Adrenal gland (tissue), 12 donors: ENCODE data around the gene ASPDH. TPM values are rescaled to one million over a fixed set of nuclear protein-coding genes. Genes with fewer than 3 reads are reported as not detected.

ENCODE experiments used
- DNase-seq, 7 donors: peaks; one replicate each; pipeline ENCODE4 v3.0.0-alpha.2; 2019 to 2020
- H3K27ac ChIP-seq, 5 donors: fragments of 200-600 bp; sonication (generic) in 4 of 5; 1 replicate in 3 of 5; 2 replicates in 2 of 5; pipeline versions ENCODE4 v1.5.1 to v1.8.0; 2016 to 2020; ENCODE audit warnings: mild to moderate bottlenecking in 1 of 5
- H3K27me3 ChIP-seq: fragments of 200-600 bp; 2 replicates; pipeline ENCODE4 v1.8.0; 2021
- H3K36me3 ChIP-seq, 2 donors: fragments of 200-600 bp; replicated peaks in 1 of 2; 1 replicate in 1 of 2; 2 replicates in 1 of 2; pipeline versions ENCODE4 v1.5.1 to v1.8.0; 2018 to 2022
- H3K4me1 ChIP-seq, 2 donors: fragments of 200-600 bp; replicated peaks in 1 of 2; 1 replicate in 1 of 2; 2 replicates in 1 of 2; pipeline versions ENCODE4 v1.5.1 to v1.8.0; 2018 to 2021
- H3K4me3 ChIP-seq, 4 donors: fragments of 200-600 bp; sonication (generic) in 3 of 4; one replicate each; pipeline ENCODE4 v1.5.1; 2016 to 2018
- H3K9me3 ChIP-seq, 3 donors: fragments of 200-600 bp; sonication (generic) in 1 of 3; replicated peaks in 1 of 3; 1 replicate in 2 of 3; 2 replicates in 1 of 3; pipeline versions ENCODE4 v1.5.1 to v1.8.0; 2016 to 2021
- CTCF ChIP-seq, 6 experiments: fragments of 450-650 bp in 4 of 6; fragments of 200-600 bp in 2 of 6; sonication (generic) in 1 of 6; IDR thresholded peaks; 1 replicate in 5 of 6; 2 replicates in 1 of 6; pipeline versions ENCODE4 v1.5.1 to v1.8.0; 2016 to 2021; ENCODE audit warnings: antibody characterized with exemption in 6 of 6, mild to moderate bottlenecking in 2 of 6, moderate library complexity in 1 of 6
- POLR2A ChIP-seq, 2 donors: fragments of 450-650 bp; IDR thresholded peaks; one replicate each; pipeline ENCODE4 v1.6.1; 2017; ENCODE audit warnings: antibody characterized with exemption in 2 of 2, mild to moderate bottlenecking in 2 of 2, moderate library complexity in 1 of 2
- WGBS, 4 donors: extraction: QIAGEN DNeasy Blood & Tissue Kit in 2 of 4; methylation state at CpG; one replicate each; pipeline versions ENCODE4 v1.1.5 to v1.1.7; 2013 to 2017; 5-methylcytosine and 5-hydroxymethylcytosine counted together
- intact Hi-C, 2 donors: fragments of 100-400 bp; cut with DNase I; formaldehyde crosslinking; loops; one replicate each; pipeline versions ENCODE4 v1.14.1 to v1.15.0; 2022 to 2023
- polyA plus RNA-seq, 3 donors: library from polyadenylated mRNA; stranded (reverse); fragments of 200-250 nt in 2 of 3; fragments of 350-450 nt in 1 of 3; fragmentation: Illumina TruSeq in 1 of 3; extraction: RNeasy Lipid Tissue Mini Kit (QIAGEN cat#74804) in 1 of 3; gene quantifications; one replicate each; pipeline ENCODE4 v1.2.3, GENCODE V29; 2013 to 2014
- total RNA-seq, 9 donors: library from RNA; depleted of rRNA in 4 of 9; stranded (reverse); fragments of >200 nt in 4 of 9; fragments of 120-200 nt in 1 of 9; fragmentation: NEBNext Ultra II Directional in 1 of 9; extraction: Animal tissue kit (Norgen Biotek cat#: 25700) in 1 of 9; gene quantifications; one replicate each; pipeline versions ENCODE4 v1.1.0 to v1.2.4, GENCODE V29; 2013 to 2023
- donor health status: healthy with polysubstance abuse.
- donor health status: Bipolar disorder and iron deficiency.
- donor health status: DM: yes; HTN: yes; CAD: no.
- donor health status: DM: no; HTN: no; CAD: no.
- donor health status: DM: no; HTN: no; CAD: no.
- donor health status: DM: yes; HTN: yes; CAD: no.

ASPDH gene
- total and polyA plus RNA-seq, 12 donors, result 0.38 to 30.5 (median 1.7) TPM; not detected in 4

DNA sequence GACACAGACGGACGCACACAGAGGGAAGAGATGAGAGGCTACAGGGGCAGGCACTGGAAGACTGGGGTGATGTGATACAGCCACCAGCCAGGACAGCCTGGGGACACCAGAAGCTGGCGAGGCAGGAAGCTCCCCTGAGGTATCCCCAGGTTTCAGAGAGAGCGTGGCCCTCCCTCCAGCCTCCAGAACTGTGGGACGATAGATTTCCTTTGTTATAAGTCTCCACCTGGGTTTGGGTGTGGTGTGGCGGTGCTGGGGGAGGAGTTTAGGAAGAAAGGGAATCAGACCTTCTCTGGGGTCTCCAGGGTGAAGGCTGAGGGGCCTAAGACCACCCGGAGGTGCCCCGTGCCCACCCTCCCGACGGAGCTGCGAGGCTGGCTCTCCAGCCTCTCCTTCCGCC lies 2.7 kb upstream of the ASPDH start:
- Histone ChIP-seq H3K27ac (no peak overlapping the region), H3K4me1 (no peaks in the 10 kb centered on the region), H3K36me3 (no peaks in the 10 kb centered on the region), H3K9me3 (no peaks in the 10 kb centered on the region), H3K27me3 (no peaks in the 10 kb centered on the region), H3K4me3 (no peak overlapping the region)
- WGBS, 4 donors, result 41 to 54% (median 45%) methylated on average over 11 to 12 of the region's 12 CpGs
- TF ChIP-seq POLR2A (IDR thresholded peaks at IDR 0.05) (no peak), CTCF (IDR thresholded peaks at IDR 0.05) (no peak)
- intact Hi-C loops, result no loop called here
- no peak for DNase-seq

DNA sequence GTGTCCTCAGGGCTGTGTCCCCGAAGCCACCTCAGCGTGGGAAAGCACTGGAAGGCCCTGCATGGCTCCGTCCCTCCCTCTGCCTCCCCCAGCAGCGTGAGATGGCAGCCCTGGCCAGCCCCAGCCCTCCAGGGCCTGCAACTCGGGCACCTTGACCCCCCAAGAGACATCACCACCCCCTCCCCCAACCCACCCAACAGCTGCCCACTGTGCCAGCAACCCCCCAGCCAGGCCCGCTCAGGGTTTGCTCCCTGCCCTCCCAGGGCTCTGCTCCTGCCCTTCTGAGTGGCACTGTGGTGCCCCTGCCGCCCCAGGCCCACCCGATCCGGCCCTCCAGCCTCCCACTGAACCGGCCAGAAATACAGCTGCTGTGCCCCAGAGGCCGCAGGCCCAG lies 1.5 kb upstream of the ASPDH start:
- no peak for DNase-seq
- TF ChIP-seq CTCF (IDR thresholded peaks at IDR 0.05) (no peak), POLR2A (IDR thresholded peaks at IDR 0.05) (no peak)
- Histone ChIP-seq H3K4me3 (no peak overlapping the region), H3K27ac (peak overlapping the region in 1 of 5 donors; percentile 75), H3K36me3 (no peaks in the 10 kb centered on the region), H3K27me3 (no peaks in the 10 kb centered on the region), H3K4me1 (peaks cover 6 to 7% of the 10 kb centered on the region in 2 donors), H3K9me3 (no peaks in the 10 kb centered on the region)
- intact Hi-C loops, result no loop called here
- 60 to 83% (median 70%) methylated on average over 1 to 11 of the region's 11 CpGs for WGBS, 4 donors

DNA sequence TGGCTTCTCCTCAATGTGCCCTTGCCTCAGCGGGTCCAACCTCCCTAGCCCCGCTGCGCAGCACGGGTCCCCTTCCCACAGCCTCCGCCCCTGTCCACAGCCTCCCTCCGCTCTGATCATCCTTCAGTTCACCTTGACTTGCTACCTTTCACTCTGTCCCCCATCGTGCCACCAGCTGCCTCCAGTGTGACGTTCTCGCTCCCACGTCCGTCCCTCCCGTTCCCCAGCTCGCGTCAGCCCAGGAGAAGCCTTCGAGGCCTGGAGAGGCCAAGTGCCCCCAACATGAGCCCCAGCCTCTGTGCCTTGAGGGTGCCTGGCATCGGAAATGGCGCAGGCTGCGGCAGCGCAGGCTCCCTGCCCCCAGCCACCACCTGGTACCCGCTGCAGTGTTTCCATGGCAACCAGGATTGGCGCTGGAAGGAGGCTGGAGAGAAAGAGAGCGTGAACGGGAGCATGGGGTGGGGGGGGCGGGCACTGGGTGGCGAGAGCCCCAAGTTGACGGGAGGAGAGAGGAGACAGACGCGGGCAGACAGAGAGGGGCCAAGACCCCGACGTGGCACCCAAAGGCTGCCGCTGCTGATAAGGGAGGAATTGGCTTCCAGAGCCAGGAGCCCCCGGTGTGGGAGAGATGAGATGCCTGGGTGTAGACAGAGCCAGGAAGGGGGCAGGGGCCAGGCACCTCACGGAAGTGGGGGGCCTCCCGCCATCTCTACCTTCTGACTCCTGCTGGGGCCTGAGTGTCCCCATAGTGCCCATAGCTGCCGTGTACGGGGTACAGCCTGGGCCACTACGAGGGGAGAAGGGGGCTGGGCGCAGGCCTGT lies 844 bp upstream of the ASPDH start:
- Histone ChIP-seq H3K4me3 (no peak overlapping the region), H3K9me3 (no peaks in the 10 kb centered on the region), H3K27ac (peak overlapping the region in 1 of 5 donors; percentile 75), H3K27me3 (no peaks in the 10 kb centered on the region), H3K4me1 (peaks cover 8% of the 10 kb centered on the region in 2 donors), H3K36me3 (no peaks in the 10 kb centered on the region)
- peak in 2 of 7 donors; percentile 43 to 85 for DNase-seq
- 33 to 45% (median 38%) methylated on average over 23 to 38 of the region's 38 CpGs for WGBS, 4 donors
- TF ChIP-seq CTCF (IDR thresholded peaks at IDR 0.05) (no peak), POLR2A (IDR thresholded peaks at IDR 0.05) (peak in 1 of 2 donors; percentile 11)
- intact Hi-C loops, result no loop called here

DNA sequence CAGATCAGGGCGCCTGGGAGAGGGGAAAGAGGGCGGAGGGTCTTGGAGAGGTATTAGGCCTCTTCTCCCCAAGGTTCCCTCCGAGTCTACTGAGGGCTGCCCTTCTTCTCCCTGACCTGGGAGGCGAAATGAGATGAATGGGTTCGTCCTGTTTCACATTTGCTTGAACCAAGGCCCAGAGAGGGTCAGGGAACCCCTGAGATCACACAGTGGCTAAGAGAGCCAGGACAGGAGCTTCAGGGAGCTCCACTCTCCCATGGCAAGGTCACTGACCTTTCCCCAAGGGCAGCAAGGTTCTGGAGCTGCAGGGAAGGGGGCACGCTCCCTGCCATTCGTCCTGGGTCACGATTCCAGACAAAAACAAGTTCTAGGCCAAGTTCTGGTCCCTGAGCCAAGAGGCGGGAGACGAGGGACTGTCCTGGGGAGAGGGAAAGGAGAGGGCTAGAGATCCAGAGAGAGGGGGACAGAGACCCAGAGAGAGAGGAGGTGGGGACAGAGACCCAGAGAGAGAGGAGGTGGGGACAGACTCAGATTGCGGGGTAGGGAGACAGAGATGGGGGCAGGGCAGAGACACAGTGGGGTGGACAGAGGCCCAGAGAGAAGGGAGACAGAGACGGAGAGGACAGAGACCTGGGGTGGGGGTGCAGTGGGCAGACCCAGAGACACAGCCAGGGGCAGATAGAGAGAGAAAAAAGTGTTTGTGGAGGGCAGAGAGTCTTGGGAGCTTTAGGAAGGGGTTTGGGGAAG lies 541 bp downstream of the ASPDH start:
- H3K4me3 ChIP-seq, result no peak overlapping the region
- no peaks in the 10 kb centered on the region for H3K36me3 ChIP-seq
- intact Hi-C loops, result no loop called here
- DNase-seq, result no peak
- H3K27ac ChIP-seq, result peak overlapping the region in 1 of 5 donors; percentile 78
- H3K9me3 ChIP-seq, result no peaks in the 10 kb centered on the region
- H3K27me3 ChIP-seq, result no peaks in the 10 kb centered on the region
- 55 to 67% (median 59%) methylated on average over 8 to 12 of the region's 12 CpGs for WGBS, 4 donors
- TF ChIP-seq CTCF (IDR thresholded peaks at IDR 0.05) (no peak), POLR2A (IDR thresholded peaks at IDR 0.05) (no peak)
- peaks cover 8% of the 10 kb centered on the region in 2 donors for H3K4me1 ChIP-seq
